HCT116 (cell line): ENCODE measurements around the gene EHD1. TPM values are rescaled to one million over a fixed set of nuclear protein-coding genes. Genes with fewer than 3 reads are reported as not detected.

ENCODE experiments used
- ATAC-seq: fragments of 200-7000 bp; cut with Tn5 transposase; 2 replicates; pipeline ENCODE4 v1.9.1; 2020; ENCODE audit warnings: mild to moderate bottlenecking, moderate library complexity
- BruUV-seq: library from RNA; stranded (reverse); fragments of 400-500 nt; replicated peaks from 2 replicates; lab custom pipeline; 2021; lab: Mats Ljungman, UMichigan
- CTCF ChIA-PET: fragments of 300-600 bp; sonication (Branson Sonifier 250); formaldehyde crosslinking; loops from one replicate; lab custom pipeline; 2021; ENCODE audit warnings: antibody characterized with exemption; lab: Charles Lee
- POLR2A ChIA-PET: fragments of 300-600, 350-600 bp; sonication (Branson Sonifier 250); formaldehyde crosslinking; loops from one replicate; lab custom pipeline; 2021; ENCODE audit warnings: antibody characterized with exemption; lab: Charles Lee
- RAD21 ChIA-PET, 2 experiments: fragments of 300-600 bp; sonication (Branson Sonifier 250); formaldehyde crosslinking; loops; one replicate each; lab custom pipeline; 2023; ENCODE audit warnings: low total read pairs in 2 of 2; ENCODE audit not compliant: uncharacterized antibody in 2 of 2, unreplicated experiment in 2 of 2, low non-redundant PET in 1 of 2; lab: Charles Lee
- DNase-seq: peaks from one replicate; pipeline ENCODE4 v3.0.0-alpha.2; 2010; ENCODE audit warnings: low read depth, low spot score
- H2AFZ ChIP-seq: fragments of 200-600 bp; shearing (Covaris generic), sonication (generic); 2 replicates; pipeline ENCODE4 v1.6.1; 2017; ENCODE audit warnings: low read depth, mixed run types, mixed read lengths, antibody characterized with exemption, low read length; ENCODE audit not compliant: poor library complexity, severe bottlenecking
- H3K27ac ChIP-seq: 2 replicates; pipeline ENCODE4 v1.5.1; 2012; ENCODE audit warnings: low read depth, low read length
- H3K27me3 ChIP-seq: fragments of 200-600 bp; sonication (generic); 2 replicates; pipeline ENCODE4 v1.6.1; 2016; ENCODE audit warnings: mixed run types, low read length, mixed read lengths; ENCODE audit not compliant: insufficient read depth
- H3K36me3 ChIP-seq, 2 experiments: fragments of 200-500 bp in 1 of 2; fragments of 200-600 bp in 1 of 2; sonication (Bioruptor generic) in 1 of 2; sonication (generic) in 1 of 2; 2 replicates each; pipeline versions ENCODE4 v1.5.1 to v1.6.1; 2014 to 2016; ENCODE audit warnings: low read length in 2 of 2, inconsistent platforms in 1 of 2, mixed read lengths in 1 of 2, mixed run types in 1 of 2; ENCODE audit not compliant: insufficient read depth in 2 of 2, control insufficient read depth in 1 of 2
- H3K4me1 ChIP-seq, 2 experiments: fragments of 200-600 bp in 1 of 2; sonication (generic) in 1 of 2; 2 replicates each; pipeline versions ENCODE4 v1.5.1 to v1.6.1; 2012 to 2017; ENCODE audit warnings: low read length in 2 of 2, inconsistent platforms in 1 of 2, mild to moderate bottlenecking in 1 of 2, mixed read lengths in 1 of 2, mixed run types in 1 of 2, moderate library complexity in 1 of 2; ENCODE audit not compliant: insufficient read depth in 2 of 2, control insufficient read depth in 1 of 2
- H3K4me2 ChIP-seq: fragments of 200-600 bp; sonication (generic); 2 replicates; pipeline ENCODE4 v1.6.1; 2017; ENCODE audit warnings: mixed run types, low read length, mixed read lengths
- H3K4me3 ChIP-seq, 2 experiments: fragments of 200-600 bp in 1 of 2; sonication (generic) in 1 of 2; replicated peaks in 1 of 2; 2 replicates each; pipeline ENCODE4 v1.5.1; 2011 to 2016; ENCODE audit warnings: low read length in 2 of 2, control low read depth in 1 of 2, low read depth in 1 of 2, mild to moderate bottlenecking in 1 of 2, mixed read lengths in 1 of 2, mixed run types in 1 of 2
- H3K79me2 ChIP-seq: fragments of 200-600 bp; sonication (generic); 2 replicates; pipeline ENCODE4 v1.6.1; 2017; ENCODE audit warnings: mild to moderate bottlenecking, mixed run types, low read length, moderate library complexity, mixed read lengths; ENCODE audit not compliant: insufficient read depth
- H3K9ac ChIP-seq: fragments of 200-600 bp; sonication (generic); 2 replicates; pipeline ENCODE4 v1.6.1; 2016; ENCODE audit warnings: low read length, mixed read lengths
- H3K9me2 ChIP-seq: fragments of 200-600 bp; sonication (generic), shearing (Covaris generic); 2 replicates; pipeline ENCODE4 v1.6.1; 2017; ENCODE audit warnings: mixed run types, mild to moderate bottlenecking, moderate library complexity; ENCODE audit not compliant: insufficient read depth
- H3K9me3 ChIP-seq, 2 experiments: fragments of 200-500 bp in 1 of 2; fragments of 200-600 bp in 1 of 2; sonication (Bioruptor generic) in 1 of 2; sonication (generic) in 1 of 2; 2 replicates each; pipeline ENCODE4 v1.6.1; 2014 to 2017; ENCODE audit warnings: low read length in 2 of 2, mixed read lengths in 2 of 2, inconsistent platforms in 1 of 2, low read depth in 1 of 2, mild to moderate bottlenecking in 1 of 2, mixed run types in 1 of 2, moderate library complexity in 1 of 2; ENCODE audit not compliant: control insufficient read depth in 1 of 2, insufficient read depth in 1 of 2
- H4K20me1 ChIP-seq: fragments of 200-600 bp; sonication (generic), shearing (Covaris generic); 2 replicates; pipeline ENCODE4 v1.6.1; 2017; ENCODE audit warnings: mixed run types, mild to moderate bottlenecking, moderate library complexity; ENCODE audit not compliant: insufficient read depth
- CEBPB ChIP-seq: IDR thresholded peaks from 2 replicates; pipeline ENCODE4 v1.6.1; 2012; ENCODE audit warnings: low read depth
- CTCF ChIP-seq, 3 experiments: fragments of 200-600 bp in 1 of 3; sonication (generic) in 1 of 3; IDR thresholded peaks in 2 of 3; conservative IDR thresholded peaks in 1 of 3; 2 replicates each; pipeline ENCODE4 v1.5.1; 2012 to 2017; ENCODE audit warnings: low read depth in 2 of 3, low read length in 2 of 3, antibody characterized with exemption in 1 of 3, borderline replicate concordance in 1 of 3, control low read depth in 1 of 3, mild to moderate bottlenecking in 1 of 3, mixed read lengths in 1 of 3, mixed run types in 1 of 3, moderate library complexity in 1 of 3; ENCODE audit not compliant: insufficient read depth in 1 of 3
- ELF1 ChIP-seq: IDR thresholded peaks from 2 replicates; pipeline ENCODE4 v1.6.1; 2012; ENCODE audit warnings: low read depth, borderline replicate concordance
- EZH2 ChIP-seq: fragments of 200-600 bp; sonication (generic); IDR thresholded peaks from 2 replicates; pipeline ENCODE4 v1.6.1; 2017; ENCODE audit warnings: antibody characterized with exemption, mixed run types
- EZH2phosphoT487 ChIP-seq: fragments of 200-600 bp; IDR thresholded peaks from 2 replicates; pipeline ENCODE4 v1.6.1; 2018; ENCODE audit warnings: antibody characterized with exemption, borderline replicate concordance
- FOSL1 ChIP-seq: IDR thresholded peaks from 2 replicates; pipeline ENCODE4 v1.6.1; 2012; ENCODE audit warnings: low read depth
- JUND ChIP-seq: IDR thresholded peaks from 2 replicates; pipeline ENCODE4 v1.6.1; 2012
- POLR2A ChIP-seq: IDR thresholded peaks from 2 replicates; pipeline ENCODE4 v1.7.0; 2011; ENCODE audit warnings: borderline replicate concordance; ENCODE audit not compliant: insufficient read depth, insufficient read length; ENCODE audit errors: extremely low read depth
- POLR2AphosphoS5 ChIP-seq: IDR thresholded peaks from 2 replicates; pipeline ENCODE4 v1.6.1; 2011; ENCODE audit warnings: mild to moderate bottlenecking, low read depth, low read length, moderate library complexity
- RAD21 ChIP-seq: IDR thresholded peaks from 2 replicates; pipeline ENCODE4 v1.6.1; 2012; ENCODE audit warnings: low read depth, mild to moderate bottlenecking
- SIN3A ChIP-seq: IDR thresholded peaks from 2 replicates; pipeline ENCODE4 v1.6.1; 2012; ENCODE audit warnings: low read depth
- SP1 ChIP-seq: IDR thresholded peaks from 2 replicates; pipeline ENCODE4 v1.6.1; 2012; ENCODE audit warnings: low read depth
- SRF ChIP-seq: IDR thresholded peaks from 2 replicates; pipeline ENCODE4 v1.6.1; 2012; ENCODE audit warnings: low read depth
- TCF7L2 ChIP-seq: IDR thresholded peaks from 2 replicates; pipeline ENCODE4 v1.7.0; 2011; ENCODE audit warnings: borderline replicate concordance, inconsistent platforms; ENCODE audit not compliant: insufficient read depth, insufficient read length; ENCODE audit errors: extremely low read depth
- YY1 ChIP-seq: IDR thresholded peaks from 2 replicates; pipeline ENCODE4 v1.6.1; 2011; ENCODE audit warnings: low read length, low read depth, moderate library complexity, mild to moderate bottlenecking; ENCODE audit not compliant: insufficient replicate concordance; ENCODE audit errors: extremely low read depth
- ZNF274 ChIP-seq: fragments of 200-500 bp; sonication (Bioruptor generic); IDR thresholded peaks from 2 replicates; pipeline ENCODE4 v1.6.1; 2014; ENCODE audit warnings: mild to moderate bottlenecking, low read depth, low read length, inconsistent platforms
- intact Hi-C: fragments of 100-400 bp; cut with micrococcal nuclease; formaldehyde crosslinking; loops from 2 replicates; pipeline ENCODE4 v1.10.0; 2022
- total RNA-seq: library from RNA; stranded (reverse); gene quantifications from one replicate; pipeline ENCODE4 v1.2.1, GENCODE V29; 2021; ENCODE audit not compliant: unreplicated experiment
- TF ChIP-seq, protein P1 (sequence below): IDR thresholded peaks from 2 replicates; pipeline ENCODE4 v1.6.1; 2012; ENCODE audit warnings: low read depth
- TF ChIP-seq, protein P2 (sequence below): IDR thresholded peaks from 2 replicates; pipeline ENCODE4 v1.6.1; 2012
- TF ChIP-seq, protein P3 (sequence below): IDR thresholded peaks from 2 replicates; pipeline ENCODE4 v1.6.1; 2011; ENCODE audit warnings: mild to moderate bottlenecking, low read length, moderate library complexity; ENCODE audit not compliant: insufficient replicate concordance; ENCODE audit errors: extremely low read depth

Gene EHD1
- total RNA-seq, 1 experiment from 2014 or later: 48.1 TPM

- peaks cover 5 to 10% of the 10 kb centered on the region in 2 experiments; a peak in 1 of 4 replicates for H3K36me3 ChIP-seq
- intact Hi-C loops: no loop called here
- H3K4me1 ChIP-seq: peaks cover 7 to 18% of the 10 kb centered on the region in 2 experiments
- no peaks in the 10 kb centered on the region for H3K9me2 ChIP-seq
- peaks cover 13% of the 10 kb centered on the region; the same call in 1 of the 2 replicates for H3K79me2 ChIP-seq
- POLR2A ChIA-PET: interaction anchor here (1.1 to 2.5 kb wide), 2 partner anchors 32 to 34 kb away, joined by 5 to 11 read pairs; partner anchors contain the start of genes CDC42BPG and SF1
- peak within 1 kb of the TSS; percentile 83 for H3K9ac ChIP-seq
- H3K4me2 ChIP-seq: peak within 1 kb of the TSS; percentile 98
- no peaks in the 10 kb centered on the region for H3K27me3 ChIP-seq
- no peak within 1 kb of the TSS for H2AFZ ChIP-seq
- H3K9me3 ChIP-seq: no peaks in the 10 kb centered on the region
- ATAC-seq (peak; percentile 97), DNase-seq (peak; percentile 90)
- CTCF ChIA-PET: interaction anchor here (1.0 kb wide), 1 partner anchor 34 kb away, joined by 3 read pairs; the partner anchor contains the start of gene CDC42BPG
- peak within 1 kb of the TSS; percentile 65 for H3K27ac ChIP-seq
- H4K20me1 ChIP-seq: no peaks in the 10 kb centered on the region
- BruUV-seq: no TSS peak
- RAD21 ChIA-PET: no interaction called here
- peak within 1 kb of the TSS; percentile 89 to 91 for H3K4me3 ChIP-seq
- TF ChIP-seq CTCF (IDR thresholded peaks at IDR 0.05 in 2 of 3, conservative IDR thresholded peaks at IDR 0.05 in 1 of 3; ENCODE audit: borderline replicate concordance in 1 of 3, insufficient read depth in 1 of 3, low read depth in 2 of 3, low read length in 2 of 3) (no peak), SP1 (peak; percentile 66), SIN3A (no peak), FOSL1 (no peak), EZH2 (no peak), JUND (no peak), ELF1 (no peak; the same call in 1 of the 2 replicates), TCF7L2 (no peak), CEBPB (no peak), RAD21 (no peak), SRF (no peak), EZH2phosphoT487 (no peak), POLR2AphosphoS5 (peak; percentile 89), POLR2A (peak; percentile 70), ZNF274 (no peak), YY1 (peak; percentile 44)
- TF ChIP-seq, protein P1, sequence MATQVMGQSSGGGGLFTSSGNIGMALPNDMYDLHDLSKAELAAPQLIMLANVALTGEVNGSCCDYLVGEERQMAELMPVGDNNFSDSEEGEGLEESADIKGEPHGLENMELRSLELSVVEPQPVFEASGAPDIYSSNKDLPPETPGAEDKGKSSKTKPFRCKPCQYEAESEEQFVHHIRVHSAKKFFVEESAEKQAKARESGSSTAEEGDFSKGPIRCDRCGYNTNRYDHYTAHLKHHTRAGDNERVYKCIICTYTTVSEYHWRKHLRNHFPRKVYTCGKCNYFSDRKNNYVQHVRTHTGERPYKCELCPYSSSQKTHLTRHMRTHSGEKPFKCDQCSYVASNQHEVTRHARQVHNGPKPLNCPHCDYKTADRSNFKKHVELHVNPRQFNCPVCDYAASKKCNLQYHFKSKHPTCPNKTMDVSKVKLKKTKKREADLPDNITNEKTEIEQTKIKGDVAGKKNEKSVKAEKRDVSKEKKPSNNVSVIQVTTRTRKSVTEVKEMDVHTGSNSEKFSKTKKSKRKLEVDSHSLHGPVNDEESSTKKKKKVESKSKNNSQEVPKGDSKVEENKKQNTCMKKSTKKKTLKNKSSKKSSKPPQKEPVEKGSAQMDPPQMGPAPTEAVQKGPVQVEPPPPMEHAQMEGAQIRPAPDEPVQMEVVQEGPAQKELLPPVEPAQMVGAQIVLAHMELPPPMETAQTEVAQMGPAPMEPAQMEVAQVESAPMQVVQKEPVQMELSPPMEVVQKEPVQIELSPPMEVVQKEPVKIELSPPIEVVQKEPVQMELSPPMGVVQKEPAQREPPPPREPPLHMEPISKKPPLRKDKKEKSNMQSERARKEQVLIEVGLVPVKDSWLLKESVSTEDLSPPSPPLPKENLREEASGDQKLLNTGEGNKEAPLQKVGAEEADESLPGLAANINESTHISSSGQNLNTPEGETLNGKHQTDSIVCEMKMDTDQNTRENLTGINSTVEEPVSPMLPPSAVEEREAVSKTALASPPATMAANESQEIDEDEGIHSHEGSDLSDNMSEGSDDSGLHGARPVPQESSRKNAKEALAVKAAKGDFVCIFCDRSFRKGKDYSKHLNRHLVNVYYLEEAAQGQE: no peak
- TF ChIP-seq, protein P2, sequence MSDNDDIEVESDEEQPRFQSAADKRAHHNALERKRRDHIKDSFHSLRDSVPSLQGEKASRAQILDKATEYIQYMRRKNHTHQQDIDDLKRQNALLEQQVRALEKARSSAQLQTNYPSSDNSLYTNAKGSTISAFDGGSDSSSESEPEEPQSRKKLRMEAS: peak; percentile 61; the same call in 1 of the 2 replicates
- TF ChIP-seq, protein P3, sequence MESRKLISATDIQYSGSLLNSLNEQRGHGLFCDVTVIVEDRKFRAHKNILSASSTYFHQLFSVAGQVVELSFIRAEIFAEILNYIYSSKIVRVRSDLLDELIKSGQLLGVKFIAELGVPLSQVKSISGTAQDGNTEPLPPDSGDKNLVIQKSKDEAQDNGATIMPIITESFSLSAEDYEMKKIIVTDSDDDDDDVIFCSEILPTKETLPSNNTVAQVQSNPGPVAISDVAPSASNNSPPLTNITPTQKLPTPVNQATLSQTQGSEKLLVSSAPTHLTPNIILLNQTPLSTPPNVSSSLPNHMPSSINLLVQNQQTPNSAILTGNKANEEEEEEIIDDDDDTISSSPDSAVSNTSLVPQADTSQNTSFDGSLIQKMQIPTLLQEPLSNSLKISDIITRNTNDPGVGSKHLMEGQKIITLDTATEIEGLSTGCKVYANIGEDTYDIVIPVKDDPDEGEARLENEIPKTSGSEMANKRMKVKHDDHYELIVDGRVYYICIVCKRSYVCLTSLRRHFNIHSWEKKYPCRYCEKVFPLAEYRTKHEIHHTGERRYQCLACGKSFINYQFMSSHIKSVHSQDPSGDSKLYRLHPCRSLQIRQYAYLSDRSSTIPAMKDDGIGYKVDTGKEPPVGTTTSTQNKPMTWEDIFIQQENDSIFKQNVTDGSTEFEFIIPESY: no peak
Measured at GRCh38 chr11:64810271-64810890, 68.0 kb downstream of the EHD1 start, which contains the start of gene MEN1. Gene MEN1, minus strand, starts transcription at chr11:64810551. Its CDS starts 442 bp downstream, at chr11:64810109.
